UCSD-AML1 (cell line): ENCODE results near the gene WBP4.
A peak's percentile ranks its signal among the peaks of the same experiment; 100 is the strongest.
"Not testable (repeated sequence)": the region's sequence is repeated elsewhere in the genome, so short reads cannot be mapped to it uniquely, and the experiment has no call there.

Source experiments
- DNase-seq: peaks from one replicate; lab custom pipeline; 2025; ENCODE audit not compliant: unreplicated experiment; lab: John Stamatoyannopoulos, UW

The WBP4 gene, protein sequence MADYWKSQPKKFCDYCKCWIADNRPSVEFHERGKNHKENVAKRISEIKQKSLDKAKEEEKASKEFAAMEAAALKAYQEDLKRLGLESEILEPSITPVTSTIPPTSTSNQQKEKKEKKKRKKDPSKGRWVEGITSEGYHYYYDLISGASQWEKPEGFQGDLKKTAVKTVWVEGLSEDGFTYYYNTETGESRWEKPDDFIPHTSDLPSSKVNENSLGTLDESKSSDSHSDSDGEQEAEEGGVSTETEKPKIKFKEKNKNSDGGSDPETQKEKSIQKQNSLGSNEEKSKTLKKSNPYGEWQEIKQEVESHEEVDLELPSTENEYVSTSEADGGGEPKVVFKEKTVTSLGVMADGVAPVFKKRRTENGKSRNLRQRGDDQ

GRCh38 chr13:41061075-41061913 is at the start of gene WBP4:
TSS of gene WBP4 (plus strand) at chr13:41061509. CDS start at chr13:41061674, 165 bp downstream.
- DNase-seq, result peak; percentile 95

DNA sequence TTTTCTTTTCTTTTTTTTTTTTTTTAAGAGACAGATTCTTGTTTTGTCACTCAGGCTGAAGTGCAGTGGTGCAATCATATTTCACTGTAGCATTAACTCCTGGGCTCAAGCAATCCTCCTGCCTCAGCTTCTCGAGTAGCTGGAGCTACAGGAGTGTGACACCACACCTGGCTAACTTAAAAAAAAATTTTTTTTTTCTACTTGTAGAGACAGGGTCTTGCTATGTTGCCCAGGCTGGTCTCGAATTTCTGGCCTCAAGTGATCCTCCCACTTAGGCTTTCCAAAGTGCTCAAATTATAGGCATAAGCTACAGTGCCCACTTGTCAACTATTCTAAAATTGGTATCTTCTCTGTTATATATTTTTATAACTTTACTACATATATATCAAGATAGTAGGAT is 48.8 kb upstream of the WBP4 start:
- DNase-seq, result no peak

DNA sequence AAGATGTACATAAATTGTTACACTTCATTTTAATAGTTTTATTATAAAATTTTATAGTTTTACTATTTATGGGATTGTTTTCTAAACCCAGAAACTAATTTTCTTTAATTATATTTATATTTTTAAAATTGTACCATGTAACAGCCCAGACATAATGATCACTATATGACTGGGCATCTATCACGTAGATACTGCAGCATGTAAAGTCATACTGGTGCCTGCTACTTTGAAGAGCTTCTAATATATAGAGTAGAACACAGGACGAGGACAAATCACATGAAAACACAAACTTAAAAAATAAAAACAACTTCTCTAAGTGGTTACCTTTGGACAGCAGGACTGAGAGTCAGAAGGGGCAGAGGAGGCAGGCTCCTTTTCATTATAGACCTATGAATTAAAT is 47.5 kb upstream of the WBP4 start:
- no peak for DNase-seq

- DNase-seq, result no peak
These were observed 45.4 kb upstream of the WBP4 start for GRCh38 chr13:41015920-41016319.

GRCh38 chr13:41017159-41017558 is 44.1 kb upstream of the WBP4 start:
- DNase-seq, result no peak

DNA sequence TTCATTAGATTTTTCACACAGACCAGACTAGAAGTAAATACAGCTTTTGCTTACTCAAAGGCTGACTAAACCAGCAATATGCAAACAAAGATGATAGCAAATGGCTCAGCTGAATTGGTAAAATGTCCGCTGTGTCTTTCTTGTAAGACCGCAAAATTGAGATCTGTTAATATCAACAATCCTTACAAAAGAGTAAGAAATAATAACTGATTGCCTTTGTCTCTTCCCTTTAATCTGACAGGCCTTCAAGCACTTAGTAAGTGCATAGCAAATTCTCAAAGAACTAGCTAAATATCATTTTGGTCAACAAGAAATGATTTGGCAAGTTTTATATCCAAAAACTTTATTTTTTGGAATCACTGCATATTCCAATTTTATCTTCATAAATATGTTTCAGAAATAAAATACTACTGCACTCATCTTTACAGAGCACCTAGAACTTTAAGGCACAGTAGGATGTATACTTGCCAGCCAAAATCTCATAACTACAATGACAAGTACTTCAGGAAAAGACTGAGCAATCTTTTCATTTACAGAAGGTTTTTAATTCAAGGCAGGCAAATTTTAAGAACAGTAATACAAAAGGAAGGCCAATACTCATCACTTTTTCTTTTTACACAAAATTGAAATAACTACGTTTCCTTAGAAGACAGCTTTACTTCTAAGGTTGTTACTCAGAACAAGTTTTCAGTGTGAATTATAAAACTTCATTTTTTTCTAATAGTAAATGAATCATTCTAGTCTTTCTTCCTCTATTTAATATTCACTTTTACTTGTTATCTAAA is 43.3 kb upstream of the WBP4 start:
- no peak for DNase-seq

DNA sequence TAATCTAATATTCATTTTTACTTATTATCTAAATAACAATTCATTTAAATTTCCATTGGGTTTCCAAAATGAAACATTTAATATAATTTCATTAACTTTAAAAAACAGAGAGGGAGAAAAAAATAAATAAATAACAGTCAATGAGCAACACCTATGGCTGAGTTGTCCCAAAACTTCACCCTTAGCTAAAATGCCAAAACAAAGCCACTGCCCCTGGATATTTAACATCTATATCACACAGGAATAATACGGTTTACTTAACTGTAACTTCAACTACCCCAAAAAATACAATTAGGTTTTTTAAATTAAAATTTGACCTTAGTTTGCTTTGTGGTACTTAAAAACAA is 42.7 kb upstream of the WBP4 start:
- DNase-seq, result no peak

GRCh38 chr13:41019011-41019487 is 42.3 kb upstream of the WBP4 start, which contains the start of gene ELF1:
TSS of gene ELF1 (minus strand) at chr13:41019316. CDS start at chr13:40982054, 37,262 bp downstream.
- peak; percentile 25 for DNase-seq

- DNase-seq, result no peak
These were observed 41.5 kb upstream of the WBP4 start for GRCh38 chr13:41019578-41020347.

- no peak for DNase-seq
These were observed 35.8 kb upstream of the WBP4 start for GRCh38 chr13:41025518-41025917.

DNA sequence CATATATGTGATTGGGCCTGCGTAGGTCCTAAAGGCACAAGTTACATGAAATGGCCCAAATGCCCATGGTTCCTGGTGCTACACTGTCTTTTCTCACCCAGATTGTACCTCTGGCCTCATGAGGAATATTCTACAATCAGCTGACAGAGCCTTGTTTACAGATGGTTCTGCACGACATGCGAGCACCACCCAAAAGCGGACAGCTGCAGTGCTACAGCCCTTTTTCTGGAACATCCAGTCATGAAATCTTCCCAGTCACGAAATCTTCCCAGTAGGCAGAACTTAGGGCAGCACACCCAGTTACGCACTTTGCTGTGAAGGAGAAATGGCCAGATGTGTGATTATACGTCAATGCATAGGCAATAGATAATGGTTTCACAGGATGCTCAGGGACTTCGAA is 34.5 kb upstream of the WBP4 start:
- DNase-seq, result no peak

DNA sequence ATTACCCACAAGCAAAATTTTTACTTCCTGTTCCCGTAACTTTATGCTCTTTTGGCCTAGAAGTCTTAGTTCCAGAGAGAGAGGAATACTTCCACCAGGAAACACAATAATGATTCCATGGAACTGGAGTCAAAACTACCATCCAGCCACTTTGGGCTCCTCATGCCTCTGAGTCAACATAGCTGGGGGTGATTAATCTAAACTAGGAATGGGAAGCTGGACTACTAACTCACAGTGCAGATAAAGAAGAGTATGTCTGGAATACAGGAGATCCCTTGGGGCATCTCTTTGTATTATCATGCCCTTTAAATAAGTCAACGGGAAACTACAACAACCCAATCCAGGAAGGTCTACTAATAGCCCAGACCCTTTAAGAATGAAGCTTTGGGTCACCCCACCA is 33.3 kb upstream of the WBP4 start:
- DNase-seq, result no peak

DNA sequence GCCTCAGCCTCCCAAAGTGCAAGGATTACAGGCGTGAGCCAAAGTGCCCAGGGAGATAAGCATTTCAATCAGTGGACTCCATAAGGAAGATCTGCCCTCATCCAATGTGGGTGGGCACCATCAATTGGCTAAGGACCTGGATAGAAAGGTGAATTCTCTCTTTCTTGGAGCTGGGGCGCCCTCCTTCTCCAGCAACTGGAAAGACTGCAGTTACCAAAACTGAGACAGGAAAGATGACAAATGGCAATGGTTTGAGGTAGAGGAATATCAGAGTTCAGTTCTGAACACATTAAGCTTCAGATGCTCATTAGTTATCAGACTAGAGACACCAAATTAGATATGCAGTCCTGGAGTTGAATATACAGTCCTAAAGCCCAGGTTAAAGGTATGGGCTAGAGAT is 31.7 kb upstream of the WBP4 start:
- DNase-seq, result peak; percentile 16

- no peak for DNase-seq
These were observed 28.5 kb upstream of the WBP4 start for GRCh38 chr13:41032691-41033376.

DNA sequence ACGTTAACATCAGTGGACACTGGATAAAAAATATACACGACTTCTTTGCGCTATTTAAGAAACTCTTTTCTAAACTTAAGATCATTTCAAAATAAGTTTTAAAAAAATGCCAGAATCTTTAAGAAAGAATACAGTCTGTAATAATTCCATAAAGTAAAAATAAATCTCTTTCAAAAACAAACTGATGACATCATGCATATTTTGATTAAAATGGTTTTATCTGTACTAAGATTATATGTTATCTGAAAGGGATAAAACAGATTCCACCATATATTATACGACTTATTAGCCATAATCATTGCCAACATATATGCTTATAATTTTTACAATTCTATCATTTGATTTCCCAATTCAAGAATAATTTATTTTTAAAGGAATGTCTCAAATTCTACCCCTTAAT is 26.9 kb upstream of the WBP4 start:
- DNase-seq, result no peak

DNA sequence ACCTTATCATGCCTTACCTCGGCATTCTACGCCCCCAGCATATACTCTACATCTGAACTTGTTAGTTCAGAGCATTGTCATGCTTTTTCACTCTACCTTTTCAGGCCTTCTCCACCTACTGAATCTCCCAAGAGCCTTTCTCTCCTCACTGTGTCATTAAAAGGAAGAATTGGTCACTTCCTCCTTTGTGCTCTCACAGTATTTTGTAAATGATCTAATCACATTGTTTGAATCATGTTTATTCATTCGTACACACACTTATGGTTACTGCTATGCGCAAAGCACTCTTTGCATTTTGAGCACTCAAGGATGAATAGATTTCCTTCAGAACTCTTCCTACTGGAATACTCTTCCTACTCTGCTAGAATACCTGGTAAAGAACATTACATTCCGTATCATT is 26.4 kb upstream of the WBP4 start:
- no peak for DNase-seq

- not testable (repeated sequence) for DNase-seq
These were observed 24.8 kb upstream of the WBP4 start for GRCh38 chr13:41036557-41036956.

DNA sequence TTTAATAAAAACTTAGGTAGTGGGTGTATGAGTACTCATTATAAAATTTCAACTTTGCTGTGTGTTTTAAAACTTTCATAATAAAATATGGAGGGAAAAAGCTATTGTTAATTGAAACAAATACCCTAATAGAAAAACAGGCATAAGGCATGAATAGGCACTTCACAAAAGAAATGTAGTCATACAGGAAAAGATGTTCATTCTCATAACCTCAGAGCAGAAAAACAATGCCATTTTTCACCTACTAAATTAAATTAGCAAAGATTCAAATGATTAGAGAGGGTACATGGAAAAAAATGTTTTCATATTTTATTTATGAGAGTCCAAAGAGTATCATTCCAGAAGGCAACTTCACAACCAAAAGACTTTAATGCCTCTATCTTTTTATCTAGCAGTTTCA is 21.6 kb upstream of the WBP4 start:
- DNase-seq, result no peak

DNA sequence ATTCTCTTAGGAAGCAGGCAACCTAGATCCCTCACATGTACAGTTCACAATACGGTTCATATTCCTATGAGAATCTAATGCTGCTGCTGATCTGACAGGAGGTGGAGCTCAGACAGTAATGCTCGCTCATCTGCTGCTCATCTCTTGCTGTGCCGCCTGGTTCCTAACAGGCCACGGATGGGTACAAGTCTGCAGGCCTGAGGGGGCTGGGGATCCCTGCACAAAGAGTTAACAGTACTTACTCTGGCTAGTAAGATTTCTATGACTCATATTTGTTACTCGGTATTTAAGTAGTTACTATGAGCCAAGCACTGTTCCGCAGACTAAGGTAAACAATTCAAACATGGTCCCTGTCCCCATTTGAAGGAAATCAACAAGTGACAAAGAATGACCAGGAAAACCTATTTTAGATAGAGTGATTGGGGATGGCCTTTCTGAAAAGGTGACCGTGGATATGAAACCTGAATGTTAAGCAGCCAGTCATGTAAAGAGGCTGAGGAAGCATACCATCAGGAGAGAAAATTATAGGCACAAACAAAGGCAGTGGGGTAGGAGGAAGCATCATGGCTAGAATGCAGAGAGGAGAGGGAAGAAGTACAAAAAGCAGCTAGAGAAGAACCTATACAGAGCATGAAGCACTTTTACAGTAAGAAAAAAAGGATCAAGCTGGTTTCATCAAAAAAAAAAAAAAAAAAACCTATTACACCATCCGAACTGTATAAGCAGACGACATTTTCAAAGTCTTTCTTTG is 20.6 kb upstream of the WBP4 start:
- DNase-seq, result no peak
